ENCODE measurements around the gene TUFT1. TPM values are rescaled to one million over a fixed set of nuclear protein-coding genes. Genes with fewer than 3 reads are reported as not detected.
"Not testable (repeated sequence)": the region's sequence is repeated elsewhere in the genome, so short reads cannot be mapped to it uniquely, and the experiment has no call there.

Gene TUFT1
- total and polyA plus RNA-seq, 2 of the 8 experiments (the other 6 are each of a cell fraction or from before 2014, with no cell fraction given): 7.3 to 10.4 TPM

- H3K9ac ChIP-seq (replicated peaks in 1 of 4; ENCODE audit: extremely low read depth in 1 of 4, low read depth in 3 of 4, low read length in 3 of 4); H4K5ac ChIP-seq (ENCODE audit: insufficient read length, low read depth, low read length); H4K91ac ChIP-seq (replicated peaks; ENCODE audit: insufficient read length, low read length); H3K14ac ChIP-seq (ENCODE audit: insufficient read length); H2AK5ac ChIP-seq (ENCODE audit: low read depth, low read length); H2BK120ac ChIP-seq (replicated peaks; ENCODE audit: low read depth, low read length); H3K27me3 ChIP-seq (replicated peaks in 1 of 4; ENCODE audit: control insufficient read depth in 3 of 4, extremely low read depth in 1 of 4, insufficient read depth in 3 of 4, low read length in 3 of 4); H3K4me3 ChIP-seq (ENCODE audit: extremely low read depth in 1 of 4, insufficient read depth in 2 of 4, low read depth in 3 of 4, low read length in 4 of 4); H3K27ac ChIP-seq (ENCODE audit: low read depth, low read length); H3K56ac ChIP-seq (replicated peaks; ENCODE audit: insufficient read length, low read depth, low read length); H3K23me2 ChIP-seq (ENCODE audit: low read depth, low read length); H3K4me1 ChIP-seq (replicated peaks in 1 of 4; ENCODE audit: control insufficient read depth in 3 of 4, insufficient read depth in 4 of 4, low read length in 3 of 4); H4K8ac ChIP-seq (ENCODE audit: extremely low read depth, insufficient read depth, low read length); H3K79me1 ChIP-seq (ENCODE audit: low read depth, low read length); H2BK5ac ChIP-seq (ENCODE audit: low read depth, low read length); H2AFZ ChIP-seq (ENCODE audit: low read length); H4K20me1 ChIP-seq (replicated peaks in 1 of 2; ENCODE audit: control insufficient read depth in 1 of 2, insufficient read depth in 2 of 2, low read length in 2 of 2); H2BK20ac ChIP-seq (ENCODE audit: low read length); H3K79me2 ChIP-seq (ENCODE audit: control insufficient read depth in 1 of 2, insufficient read depth in 2 of 2, low read length in 2 of 2); DNase-seq (ENCODE audit: low read depth in 1 of 2, low spot score in 2 of 2); H2BK15ac ChIP-seq (ENCODE audit: low read length); H3K23ac ChIP-seq (ENCODE audit: insufficient read length); H3K18ac ChIP-seq (ENCODE audit: extremely low read depth, low read length); H2BK12ac ChIP-seq (ENCODE audit: low read depth, low read length); H3K9me3 ChIP-seq (ENCODE audit: insufficient read depth in 2 of 2, low read depth in 1 of 2, low read length in 1 of 2); H3K4me2 ChIP-seq (ENCODE audit: insufficient read depth in 1 of 2, low read depth in 2 of 2, low read length in 2 of 2); H3K4ac ChIP-seq (replicated peaks; ENCODE audit: insufficient read length, low read depth, low read length); FAIRE-seq: not testable (repeated sequence)
- H3K36me3 ChIP-seq (ENCODE audit: control insufficient read depth in 2 of 4, insufficient read depth in 4 of 4, low read length in 3 of 4): peaks cover 28 to 58% (median 45%) of the 10 kb centered on the region in 4 experiments
- CTCF ChIA-PET (ENCODE audit: partially characterized antibody): interaction anchor here (1.1 to 6.1 kb wide), 4 partner anchors 11 to 314 kb away, joined by 3 to 54 read pairs (median 3); no protein-coding TSS in a partner anchor
- POLR2A ChIA-PET (ENCODE audit: partially characterized antibody): interaction anchor here (1.2 to 17.1 kb wide), 3 partner anchors 10 to 123 kb away, joined by 4 to 283 read pairs (median 24); partner anchors contain the start of genes CGN, PSMB4 and TUFT1
- WGBS, 2 experiments (ENCODE audit: extremely low coverage in 1 of 2, insufficient coverage in 1 of 2, insufficient read length in 1 of 2, insufficient replicate concordance in 2 of 2, low coverage in 1 of 2, low lambda C conversion rate in 2 of 2, missing lambda C conversion rate in 1 of 2): 92% methylated on average over 7 of the region's 7 CpGs; no CpG with 5 or more reads in 1 of the 2 experiments
Observed at GRCh38 chr1:151522427-151522826, 17.7 kb upstream of the TUFT1 start.
